GM10266 (cell line): ENCODE data around the gene EVI5.
"Not testable (repeated sequence)": the region's sequence is repeated elsewhere in the genome, so short reads cannot be mapped to it uniquely, and the experiment has no call there.

Source experiments
- DNase-seq: peaks from one replicate; pipeline ENCODE4 v3.0.0; 2012; ENCODE audit errors: extremely low spot score
- TF ChIP-seq, protein P1 (sequence below): IDR thresholded peaks from 2 replicates; pipeline ENCODE4 v1.5.1; 2012; ENCODE audit warnings: mild to moderate bottlenecking, low read depth; ENCODE audit not compliant: control insufficient read depth, insufficient read depth; ENCODE audit errors: missing control alignments

Gene EVI5

DNA sequence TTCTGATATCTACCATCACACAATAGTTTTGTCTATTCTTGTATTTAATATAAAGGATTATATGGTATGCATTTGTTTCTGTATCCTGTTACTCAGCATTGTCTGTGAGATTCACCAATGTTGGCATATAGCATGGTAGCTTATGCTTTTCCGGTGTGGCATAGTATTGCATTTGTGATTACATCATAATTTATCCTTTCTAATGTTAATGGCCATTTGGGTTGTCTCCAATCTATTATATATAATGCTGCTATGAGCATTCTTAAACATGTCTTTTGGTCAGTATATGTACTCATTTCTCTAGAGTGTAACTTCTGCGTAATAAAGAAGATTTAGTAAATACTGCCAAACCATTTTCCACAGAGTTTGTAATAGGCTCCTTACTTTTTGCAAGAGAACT, 257.2 kb downstream of the EVI5 start:
- no peak for DNase-seq

DNA sequence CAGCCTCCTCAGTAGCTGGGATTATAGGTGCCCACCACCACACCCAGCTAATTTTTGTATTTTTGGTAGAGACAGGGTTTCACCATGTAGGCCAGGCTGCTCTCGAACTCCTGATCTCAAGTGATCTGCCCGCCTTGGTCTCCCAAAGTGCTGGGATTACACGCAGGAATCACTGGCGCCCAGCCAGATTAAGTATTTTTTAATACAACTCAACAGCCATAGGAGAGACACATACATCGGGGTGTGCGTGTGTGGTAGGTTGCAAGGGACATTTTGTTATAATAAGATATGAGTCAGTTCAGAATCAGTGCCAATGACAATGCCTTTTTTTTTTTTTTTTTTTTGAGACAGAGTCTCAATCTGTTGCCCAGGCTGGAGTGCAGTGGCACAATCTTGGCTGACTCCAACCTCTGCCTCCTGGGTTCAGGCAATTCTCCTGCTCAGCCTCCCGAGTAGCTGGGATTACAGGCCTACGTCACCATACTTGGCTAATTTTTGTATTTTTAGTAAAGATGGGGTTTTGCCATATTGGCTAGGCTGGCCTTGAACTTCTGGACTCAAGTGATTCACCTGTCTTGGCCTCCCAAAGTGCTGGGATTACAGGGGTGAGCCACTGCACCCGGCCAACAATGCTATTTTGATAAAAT, 259.8 kb downstream of the EVI5 start:
- DNase-seq = not testable (repeated sequence)

More for the DNA sequence above, 257.2 kb downstream of the EVI5 start:
- TF ChIP-seq, protein P1, sequence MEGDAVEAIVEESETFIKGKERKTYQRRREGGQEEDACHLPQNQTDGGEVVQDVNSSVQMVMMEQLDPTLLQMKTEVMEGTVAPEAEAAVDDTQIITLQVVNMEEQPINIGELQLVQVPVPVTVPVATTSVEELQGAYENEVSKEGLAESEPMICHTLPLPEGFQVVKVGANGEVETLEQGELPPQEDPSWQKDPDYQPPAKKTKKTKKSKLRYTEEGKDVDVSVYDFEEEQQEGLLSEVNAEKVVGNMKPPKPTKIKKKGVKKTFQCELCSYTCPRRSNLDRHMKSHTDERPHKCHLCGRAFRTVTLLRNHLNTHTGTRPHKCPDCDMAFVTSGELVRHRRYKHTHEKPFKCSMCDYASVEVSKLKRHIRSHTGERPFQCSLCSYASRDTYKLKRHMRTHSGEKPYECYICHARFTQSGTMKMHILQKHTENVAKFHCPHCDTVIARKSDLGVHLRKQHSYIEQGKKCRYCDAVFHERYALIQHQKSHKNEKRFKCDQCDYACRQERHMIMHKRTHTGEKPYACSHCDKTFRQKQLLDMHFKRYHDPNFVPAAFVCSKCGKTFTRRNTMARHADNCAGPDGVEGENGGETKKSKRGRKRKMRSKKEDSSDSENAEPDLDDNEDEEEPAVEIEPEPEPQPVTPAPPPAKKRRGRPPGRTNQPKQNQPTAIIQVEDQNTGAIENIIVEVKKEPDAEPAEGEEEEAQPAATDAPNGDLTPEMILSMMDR = no peak

DNA sequence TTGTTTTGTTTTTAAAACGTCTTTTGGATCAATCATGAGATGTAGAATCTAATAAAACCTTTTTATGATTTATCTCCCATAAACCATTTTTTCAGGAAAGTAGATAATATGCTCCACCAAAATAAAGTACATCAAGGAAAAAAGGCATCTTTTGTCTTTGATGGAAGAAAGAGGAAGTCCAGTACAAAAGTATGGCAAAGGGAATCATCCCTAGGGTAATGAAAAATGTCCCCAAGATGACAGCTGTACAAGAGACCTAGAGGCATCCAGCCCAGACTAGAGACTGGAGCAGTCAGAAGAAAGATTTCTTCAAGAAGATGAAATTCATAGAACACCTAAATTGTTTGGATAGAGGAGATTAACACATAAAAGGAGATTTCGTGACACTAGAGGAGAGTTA, 265.9 kb downstream of the EVI5 start:
- DNase-seq = no peak
- TF ChIP-seq, protein P1 = no peak

DNA sequence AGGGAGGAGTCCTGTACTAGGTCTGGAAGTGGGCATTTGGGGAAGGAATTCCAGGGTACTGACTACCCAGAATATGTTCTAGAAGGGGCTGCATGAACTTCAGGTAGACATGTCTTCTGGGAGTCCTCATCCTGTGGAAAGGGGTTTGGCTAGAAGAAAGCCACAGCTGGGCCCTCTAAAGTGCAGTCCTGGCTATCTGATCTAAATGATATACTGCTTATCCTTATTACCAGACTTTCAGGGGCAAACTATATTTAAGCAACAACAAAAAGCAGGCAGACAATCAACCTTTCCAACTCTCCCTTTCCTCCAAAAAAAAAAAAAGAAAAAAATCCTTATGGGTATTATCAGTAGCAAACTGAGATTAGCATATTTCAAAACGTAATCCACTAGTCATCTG, 268.3 kb downstream of the EVI5 start:
- no peak for DNase-seq
- TF ChIP-seq, protein P1 = no peak

DNA sequence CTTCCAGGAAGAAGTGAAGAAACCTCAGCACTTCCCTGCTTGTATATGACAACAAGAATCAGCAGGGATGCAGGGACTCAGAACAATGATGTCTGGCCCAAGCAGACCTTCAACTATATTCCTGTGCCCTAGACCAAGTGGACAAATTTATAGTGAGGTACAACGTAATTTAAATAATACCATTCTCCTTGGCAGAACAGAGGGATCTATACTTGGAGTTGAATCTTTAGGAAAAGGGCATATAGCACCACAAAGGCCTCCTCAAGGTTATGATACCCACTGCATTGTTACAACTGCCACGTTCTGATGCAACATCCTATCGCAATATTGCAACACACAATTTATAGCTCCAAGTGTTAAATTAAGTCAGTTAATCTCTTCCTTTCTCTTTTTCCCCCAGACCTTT, 269.1 kb downstream of the EVI5 start:
- TF ChIP-seq, protein P1 = no peak
- DNase-seq = no peak

DNA sequence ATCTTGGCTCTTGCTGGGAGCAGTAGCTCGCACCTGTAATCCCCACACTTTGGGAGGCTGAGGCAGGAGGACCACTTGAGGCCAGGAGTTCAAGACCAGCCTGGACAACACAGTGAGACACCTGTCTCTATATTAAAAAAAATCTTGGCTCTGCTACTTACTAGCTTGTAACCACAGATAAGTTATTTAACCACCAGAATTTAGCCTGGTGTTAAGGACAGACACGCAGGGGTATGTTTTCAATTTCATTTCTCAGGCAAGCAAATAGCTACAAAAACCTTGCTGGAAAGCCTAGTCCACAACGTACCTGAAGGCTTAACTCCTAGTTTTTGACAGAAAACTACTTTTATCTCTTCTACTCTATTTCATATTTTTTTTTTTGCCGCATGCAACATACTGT, 273.4 kb downstream of the EVI5 start:
- no peak for DNase-seq
- TF ChIP-seq, protein P1 = no peak

DNA sequence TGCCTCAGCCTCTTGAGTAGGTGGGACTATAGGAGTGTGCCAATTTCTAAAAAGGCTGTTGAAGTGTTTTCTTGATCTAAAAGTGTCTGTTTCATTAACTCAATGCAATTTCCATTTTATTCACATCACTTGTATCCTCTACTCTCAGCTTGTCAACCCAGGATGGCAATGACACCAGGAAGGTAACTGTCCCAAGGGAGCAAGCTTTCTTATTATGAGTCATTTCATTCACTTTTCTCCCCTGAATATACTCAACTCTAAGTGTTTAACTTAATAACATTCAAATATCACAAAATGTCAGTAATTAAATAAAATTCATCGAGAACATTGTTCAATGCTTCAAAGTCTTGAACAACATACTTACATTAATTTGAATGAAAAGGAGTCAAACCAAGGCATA, 275.3 kb downstream of the EVI5 start:
- DNase-seq = no peak
- TF ChIP-seq, protein P1 = no peak
